Measurements from ENCODE around the gene NAT9.

NAT9 gene

DNA sequence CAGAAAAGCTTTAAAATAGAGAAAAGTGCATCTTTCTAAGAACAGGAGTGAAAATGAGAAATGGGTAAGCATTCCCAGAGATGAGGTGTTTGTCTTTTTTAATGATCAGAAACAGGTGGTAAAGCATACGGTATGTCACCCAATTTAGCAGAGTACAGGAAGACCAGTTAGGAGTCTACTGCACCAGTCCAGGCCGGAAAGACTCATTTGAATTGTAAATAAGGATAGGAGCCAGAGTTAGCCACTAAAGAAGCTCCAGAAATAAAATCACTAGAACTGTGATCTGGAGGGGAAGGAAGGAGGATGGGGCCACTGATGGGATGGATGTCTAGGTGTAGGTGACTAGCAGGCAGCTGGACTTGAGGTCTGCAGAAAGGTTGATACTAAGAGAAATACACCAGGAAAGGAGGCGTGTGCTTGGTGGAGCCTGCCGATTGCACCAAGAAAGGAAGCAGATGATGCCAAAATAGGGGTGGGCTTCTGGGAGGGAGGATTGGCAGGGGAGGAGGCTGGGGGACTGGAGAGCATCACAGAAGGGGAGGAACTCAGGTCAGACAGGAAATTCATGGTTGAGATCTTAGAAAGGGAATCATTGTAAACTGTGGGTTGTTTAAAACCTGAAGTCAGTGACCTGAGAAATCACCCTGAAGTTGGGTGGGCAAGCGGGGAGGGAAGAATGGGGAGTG is 8.1 kb upstream of the NAT9 start:
- TF ChIP-seq, protein P1, sequence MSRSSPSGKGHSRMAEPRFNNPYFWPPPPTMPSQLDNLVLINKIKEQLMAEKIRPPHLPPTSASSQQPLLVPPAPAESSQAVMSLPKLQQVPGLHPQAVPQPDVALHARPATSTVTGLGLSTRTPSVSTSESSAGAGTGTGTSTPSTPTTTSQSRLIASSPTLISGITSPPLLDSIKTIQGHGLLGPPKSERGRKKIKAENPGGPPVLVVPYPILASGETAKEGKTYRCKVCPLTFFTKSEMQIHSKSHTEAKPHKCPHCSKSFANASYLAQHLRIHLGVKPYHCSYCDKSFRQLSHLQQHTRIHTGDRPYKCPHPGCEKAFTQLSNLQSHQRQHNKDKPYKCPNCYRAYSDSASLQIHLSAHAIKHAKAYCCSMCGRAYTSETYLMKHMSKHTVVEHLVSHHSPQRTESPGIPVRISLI (tag by site-specific recombination; IDR thresholded peaks at IDR 0.05): no peak
- no peak overlapping the region for H3K27ac ChIP-seq (ENCODE audit: extremely low read depth, low read depth, low read length)
- no peak overlapping the region for H3K4me3 ChIP-seq (ENCODE audit: low read depth, low read length)
- H3K4me1 ChIP-seq (ENCODE audit: control insufficient read depth, insufficient read depth, low read length): no peaks in the 10 kb centered on the region
- H3K9me3 ChIP-seq (ENCODE audit: control insufficient read depth, insufficient read depth, low read depth, low read length): no peaks in the 10 kb centered on the region
- H3K36me3 ChIP-seq (ENCODE audit: control insufficient read depth in 2 of 2, insufficient read depth in 1 of 2, low read length in 2 of 2): peaks cover 3 to 66% of the 10 kb centered on the region in 2 experiments; a peak in 2 of 3 replicates
- ChIA-PET POLR2A (interaction anchor here (1.4 kb wide), 1 partner anchor 89 kb away, joined by 3 read pairs; the partner anchor contains the start of gene FDXR), CTCF (interaction anchor here (0.6 to 12.4 kb wide), 6 partner anchors 7 to 178 kb away, joined by 3 to 120 read pairs (median 4); no protein-coding TSS in a partner anchor)

DNA sequence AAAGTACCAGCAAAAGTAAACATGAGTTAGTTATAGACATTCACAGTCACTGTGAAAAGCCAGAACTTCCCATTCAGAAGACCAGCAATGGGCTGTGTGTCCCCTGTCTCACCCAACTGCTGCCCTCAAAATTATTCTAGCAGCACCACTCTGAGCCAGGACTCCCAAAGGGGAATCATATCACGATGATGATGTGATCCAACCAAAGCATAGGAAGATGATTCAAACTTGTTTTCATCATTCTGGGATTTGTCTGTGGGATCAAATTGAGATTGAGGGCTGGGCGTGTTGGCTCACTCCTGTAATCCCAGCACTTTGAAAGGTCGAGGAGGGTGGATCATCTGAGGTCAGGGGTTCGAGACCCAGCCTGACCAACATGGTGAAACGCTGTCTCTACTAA is 6.4 kb upstream of the NAT9 start:
- Histone ChIP-seq H3K4me1 (ENCODE audit: control insufficient read depth, insufficient read depth, low read length) (no peaks in the 10 kb centered on the region), H3K36me3 (ENCODE audit: control insufficient read depth in 2 of 2, insufficient read depth in 1 of 2, low read length in 2 of 2) (peaks cover 3 to 60% of the 10 kb centered on the region in 2 experiments; a peak in 2 of 3 replicates), H3K9me3 (ENCODE audit: control insufficient read depth, insufficient read depth, low read depth, low read length) (no peaks in the 10 kb centered on the region), H3K4me3 (ENCODE audit: low read depth, low read length) (no peak overlapping the region), H3K27ac (ENCODE audit: extremely low read depth, low read depth, low read length) (no peak overlapping the region)
- ChIA-PET POLR2A (no interaction called here), CTCF (interaction anchor here (0.6 to 12.4 kb wide), 4 partner anchors 9 to 125 kb away, joined by 3 to 120 read pairs (median 39); no protein-coding TSS in a partner anchor)
- TF ChIP-seq ZNF560 (tag by site-specific recombination; IDR thresholded peaks at IDR 0.05; ENCODE audit: borderline replicate concordance) (no peak), WT1 (tag by site-specific recombination; IDR thresholded peaks at IDR 0.05) (no peak), ZNF514 (tag by site-specific recombination; IDR thresholded peaks at IDR 0.05) (no peak), FEZF1 (tag by site-specific recombination; IDR thresholded peaks at IDR 0.05) (no peak), ZFP69B (tag by site-specific recombination; IDR thresholded peaks at IDR 0.05) (no peak)
- TF ChIP-seq, protein P2, sequence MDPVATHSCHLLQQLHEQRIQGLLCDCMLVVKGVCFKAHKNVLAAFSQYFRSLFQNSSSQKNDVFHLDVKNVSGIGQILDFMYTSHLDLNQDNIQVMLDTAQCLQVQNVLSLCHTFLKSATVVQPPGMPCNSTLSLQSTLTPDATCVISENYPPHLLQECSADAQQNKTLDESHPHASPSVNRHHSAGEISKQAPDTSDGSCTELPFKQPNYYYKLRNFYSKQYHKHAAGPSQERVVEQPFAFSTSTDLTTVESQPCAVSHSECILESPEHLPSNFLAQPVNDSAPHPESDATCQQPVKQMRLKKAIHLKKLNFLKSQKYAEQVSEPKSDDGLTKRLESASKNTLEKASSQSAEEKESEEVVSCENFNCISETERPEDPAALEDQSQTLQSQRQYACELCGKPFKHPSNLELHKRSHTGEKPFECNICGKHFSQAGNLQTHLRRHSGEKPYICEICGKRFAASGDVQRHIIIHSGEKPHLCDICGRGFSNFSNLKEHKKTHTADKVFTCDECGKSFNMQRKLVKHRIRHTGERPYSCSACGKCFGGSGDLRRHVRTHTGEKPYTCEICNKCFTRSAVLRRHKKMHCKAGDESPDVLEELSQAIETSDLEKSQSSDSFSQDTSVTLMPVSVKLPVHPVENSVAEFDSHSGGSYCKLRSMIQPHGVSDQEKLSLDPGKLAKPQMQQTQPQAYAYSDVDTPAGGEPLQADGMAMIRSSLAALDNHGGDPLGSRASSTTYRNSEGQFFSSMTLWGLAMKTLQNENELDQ (tag by site-specific recombination; IDR thresholded peaks at IDR 0.05; ENCODE audit: low read depth): no peak

DNA sequence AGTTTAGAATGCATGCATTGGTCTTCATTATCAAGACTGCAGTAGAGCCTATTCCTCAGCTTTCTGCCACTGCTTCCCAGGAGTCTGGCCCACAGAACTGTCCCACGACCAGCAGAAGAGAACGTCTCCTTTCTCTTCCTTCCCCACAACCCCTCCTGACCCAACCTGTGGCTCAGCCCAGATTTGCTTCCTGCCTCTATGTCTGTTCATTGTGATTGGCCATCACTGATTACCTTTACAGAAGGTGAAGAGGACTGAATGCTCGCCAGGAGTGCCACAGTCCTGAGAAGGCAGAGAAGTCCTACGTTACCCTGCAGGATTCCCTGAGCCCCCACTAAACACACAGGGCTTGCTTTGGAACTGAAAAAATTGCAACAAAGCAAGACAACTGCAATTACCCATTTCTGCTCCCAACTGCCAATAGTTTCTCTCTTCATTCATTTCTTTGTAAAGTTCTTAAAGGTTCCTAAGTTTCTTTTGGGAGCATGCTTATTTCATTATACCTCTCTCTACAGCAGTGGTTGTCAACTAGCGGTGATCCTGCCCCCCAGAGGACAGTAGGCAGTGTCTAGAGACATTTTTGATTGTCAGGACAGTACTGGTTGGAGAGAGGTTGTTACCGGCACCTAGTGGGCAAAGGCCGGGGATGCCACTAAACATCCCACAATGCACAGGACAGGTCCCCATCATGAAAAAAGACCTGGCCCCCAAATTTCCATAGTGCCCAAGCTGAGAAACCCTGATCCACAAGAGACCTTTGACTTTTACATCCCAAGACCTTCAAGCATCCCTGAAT is 4.5 kb upstream of the NAT9 start:
- CTCF ChIA-PET: interaction anchor here (0.6 to 12.4 kb wide), 10 partner anchors 11 to 324 kb away, joined by 3 to 120 read pairs (median 3); no protein-coding TSS in a partner anchor
- POLR2A ChIA-PET: interaction anchor here (0.6 to 1.9 kb wide), 2 partner anchors 33 to 92 kb away, joined by 4 read pairs; partner anchors contain the start of gene FDXR
- H3K4me3 ChIP-seq (ENCODE audit: low read depth, low read length): no peak overlapping the region
- no peak overlapping the region for H3K27ac ChIP-seq (ENCODE audit: extremely low read depth, low read depth, low read length)
- H3K9me3 ChIP-seq (ENCODE audit: control insufficient read depth, insufficient read depth, low read depth, low read length): no peaks in the 10 kb centered on the region
- H3K36me3 ChIP-seq (ENCODE audit: control insufficient read depth in 2 of 2, insufficient read depth in 1 of 2, low read length in 2 of 2): peaks cover 3 to 45% of the 10 kb centered on the region in 2 experiments; a peak in 2 of 3 replicates
- peaks cover 3% of the 10 kb centered on the region; the same call in 1 of the 2 replicates for H3K4me1 ChIP-seq (ENCODE audit: control insufficient read depth, insufficient read depth, low read length)
- TF ChIP-seq MYNN (tag by site-specific recombination; IDR thresholded peaks at IDR 0.05; ENCODE audit: borderline replicate concordance) (no peak), ZNF292 (tag by site-specific recombination; IDR thresholded peaks at IDR 0.05; ENCODE audit: borderline replicate concordance, low read depth) (no peak), ZBTB21 (tag by site-specific recombination; IDR thresholded peaks at IDR 0.05) (no peak), ZNF2 (tag by site-specific recombination; IDR thresholded peaks at IDR 0.05) (no peak), SCRT2 (tag by site-specific recombination; IDR thresholded peaks at IDR 0.05) (0 out of 2 replicates have a peak, but pooled peaks have one; percentile 24), SETDB1 (IDR thresholded peaks at IDR 0.05; ENCODE audit: insufficient read length, low read length) (no peak), ZBTB20 (tag by site-specific recombination; IDR thresholded peaks at IDR 0.05) (no peak), WT1 (tag by site-specific recombination; IDR thresholded peaks at IDR 0.05) (no peak), ZNF121 (tag by site-specific recombination; IDR thresholded peaks at IDR 0.05) (no peak), ZNF660 (tag by site-specific recombination; IDR thresholded peaks at IDR 0.05) (peak; percentile 70; the same call in 1 of the 2 replicates), ZNF585B (tag by site-specific recombination; IDR thresholded peaks at IDR 0.05) (no peak), ZNF654 (tag by site-specific recombination; IDR thresholded peaks at IDR 0.05; ENCODE audit: low read depth) (peak; percentile 41), HOXD13 (CRISPR knock-in tag; IDR thresholded peaks at IDR 0.05; ENCODE audit: borderline replicate concordance) (no peak)
- TF ChIP-seq, protein P2 (tag by site-specific recombination; IDR thresholded peaks at IDR 0.05; ENCODE audit: low read depth): no peak
- TF ChIP-seq, protein P3, sequence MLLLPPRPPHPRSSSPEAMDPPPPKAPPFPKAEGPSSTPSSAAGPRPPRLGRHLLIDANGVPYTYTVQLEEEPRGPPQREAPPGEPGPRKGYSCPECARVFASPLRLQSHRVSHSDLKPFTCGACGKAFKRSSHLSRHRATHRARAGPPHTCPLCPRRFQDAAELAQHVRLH (tag by site-specific recombination; IDR thresholded peaks at IDR 0.05): no peak
